ENCODE measurements around the gene KCNK1.

GRCh38 chr1:233675446-233675845 is 61.5 kb downstream of the KCNK1 start:
- TF ChIP-seq POLR2A (IDR thresholded peaks at IDR 0.05) = no peak
- TF ChIP-seq CTCF (IDR thresholded peaks at IDR 0.05) = no peak
